ENCODE data around the gene INTS14. TPM values are rescaled to one million over a fixed set of nuclear protein-coding genes. Genes with fewer than 3 reads are reported as not detected.
"Not testable (repeated sequence)": the region's sequence is repeated elsewhere in the genome, so short reads cannot be mapped to it uniquely, and the experiment has no call there.

INTS14 gene
- total and polyA plus RNA-seq, 5 experiments from 2014 or later, result 20.4 to 53.2 (median 30.3) TPM

GRCh38 chr15:65561934-65562333 is 49.0 kb downstream of the INTS14 start:
- Mint-ChIP-seq H3K4me3 (peak overlapping the region in 1 of 10 donors; percentile 43), H3K9me3 (no peaks in the 10 kb centered on the region), H3K36me3 (peaks cover 22 to 95% (median 37%) of the 10 kb centered on the region in 3 donors), H3K27ac (peak overlapping the region in 2 of 10 donors; percentile 53 to 69), H3K27me3 (no peaks in the 10 kb centered on the region), H3K4me1 (no peaks in the 10 kb centered on the region)
- POLR2A ChIA-PET, result no interaction called here
- ATAC-seq, result no peak
- no peak for DNase-seq

- DNase-seq (no peak), ATAC-seq (no peak)
- Mint-ChIP-seq H3K4me3 (no peak overlapping the region), H3K27me3 (no peaks in the 10 kb centered on the region), H3K27ac (peak overlapping the region in 2 of 10 donors; percentile 10 to 68), H3K4me1 (no peaks in the 10 kb centered on the region), H3K36me3 (peaks cover 11 to 95% (median 33%) of the 10 kb centered on the region in 3 donors), H3K9me3 (no peaks in the 10 kb centered on the region)
- POLR2A ChIA-PET, result no interaction called here
Observed at GRCh38 chr15:65559941-65560340, 51.0 kb downstream of the INTS14 start.

GRCh38 chr15:65558997-65559760 is 51.8 kb downstream of the INTS14 start:
- Mint-ChIP-seq H3K27me3 (no peaks in the 10 kb centered on the region), H3K4me1 (no peaks in the 10 kb centered on the region), H3K36me3 (peaks cover 8 to 95% (median 27%) of the 10 kb centered on the region in 3 donors), H3K27ac (no peak overlapping the region), H3K9me3 (no peaks in the 10 kb centered on the region), H3K4me3 (no peak overlapping the region)
- DNase-seq (no peak), ATAC-seq (no peak)
- POLR2A ChIA-PET, result no interaction called here

GRCh38 chr15:65558336-65558735 is 52.6 kb downstream of the INTS14 start:
- Mint-ChIP-seq H3K9me3 (no peaks in the 10 kb centered on the region), H3K4me1 (no peaks in the 10 kb centered on the region), H3K4me3 (no peak overlapping the region), H3K27ac (peak overlapping the region in 1 of 10 donors; percentile 46), H3K27me3 (no peaks in the 10 kb centered on the region), H3K36me3 (peaks cover 5 to 95% (median 29%) of the 10 kb centered on the region in 3 donors)
- DNase-seq, result no peak
- ATAC-seq, result no peak
- POLR2A ChIA-PET, result interaction anchor here (0.6 kb wide), 1 partner anchor 23 kb away, joined by 6 read pairs; no protein-coding TSS in a partner anchor

- ATAC-seq (no peak), DNase-seq (no peak)
- Mint-ChIP-seq H3K27me3 (no peaks in the 10 kb centered on the region), H3K36me3 (peaks cover 5 to 81% (median 25%) of the 10 kb centered on the region in 3 donors), H3K9me3 (no peaks in the 10 kb centered on the region), H3K4me3 (no peak overlapping the region), H3K4me1 (no peaks in the 10 kb centered on the region), H3K27ac (no peak overlapping the region)
- POLR2A ChIA-PET, result no interaction called here
Observed at GRCh38 chr15:65556622-65557021, 54.3 kb downstream of the INTS14 start.

- no peak overlapping the region for H3K4me3 Mint-ChIP-seq
- H3K27me3 Mint-ChIP-seq, result no peaks in the 10 kb centered on the region
- H3K4me1 Mint-ChIP-seq, result peaks cover 7 to 17% (median 11%) of the 10 kb centered on the region in 4 donors
- H3K36me3 Mint-ChIP-seq, result peaks cover 0 to 54% (median 20%) of the 10 kb centered on the region in 3 donors
- POLR2A ChIA-PET, result no interaction called here
- ATAC-seq (no peak), DNase-seq (no peak)
- H3K9me3 Mint-ChIP-seq, result no peaks in the 10 kb centered on the region
- no peak overlapping the region for H3K27ac Mint-ChIP-seq
Observed at GRCh38 chr15:65553691-65554090, 57.2 kb downstream of the INTS14 start.

GRCh38 chr15:65552851-65553250 is 58.1 kb downstream of the INTS14 start:
- H3K4me1 Mint-ChIP-seq, result peaks cover 7 to 19% (median 11%) of the 10 kb centered on the region in 4 donors
- DNase-seq, ATAC-seq, H3K27me3 Mint-ChIP-seq, POLR2A ChIA-PET, H3K4me3 Mint-ChIP-seq, H3K27ac Mint-ChIP-seq, H3K9me3 Mint-ChIP-seq: not testable (repeated sequence)
- peaks cover 0 to 46% (median 17%) of the 10 kb centered on the region in 3 donors for H3K36me3 Mint-ChIP-seq

- no peaks in the 10 kb centered on the region for H3K27me3 Mint-ChIP-seq
- no peak overlapping the region for H3K4me3 Mint-ChIP-seq
- POLR2A ChIA-PET, result no interaction called here
- H3K9me3 Mint-ChIP-seq, result no peaks in the 10 kb centered on the region
- ATAC-seq, result no peak
- H3K4me1 Mint-ChIP-seq, result peaks cover 10 to 23% (median 16%) of the 10 kb centered on the region in 4 donors
- peaks cover 0 to 30% (median 10%) of the 10 kb centered on the region in 3 donors for H3K36me3 Mint-ChIP-seq
- DNase-seq, result no peak
- H3K27ac Mint-ChIP-seq, result peak overlapping the region in 5 of 10 donors; percentile 2 to 63 (median 16)
Observed at GRCh38 chr15:65551183-65551582, 59.7 kb downstream of the INTS14 start.

GRCh38 chr15:65550681-65551098 is 60.2 kb downstream of the INTS14 start:
- H3K27me3 Mint-ChIP-seq, result no peaks in the 10 kb centered on the region
- POLR2A ChIA-PET, result no interaction called here
- H3K4me1 Mint-ChIP-seq, result peaks cover 10 to 23% (median 17%) of the 10 kb centered on the region in 4 donors
- DNase-seq, result no peak
- H3K9me3 Mint-ChIP-seq, result no peaks in the 10 kb centered on the region
- peaks cover 0 to 27% (median 10%) of the 10 kb centered on the region in 3 donors for H3K36me3 Mint-ChIP-seq
- no peak for ATAC-seq
- peak overlapping the region in 5 of 10 donors; percentile 2 to 75 (median 26) for H3K27ac Mint-ChIP-seq
- no peak overlapping the region for H3K4me3 Mint-ChIP-seq

- POLR2A ChIA-PET, result interaction anchor here (0.6 to 0.7 kb wide), 4 partner anchors 32 to 98 kb away, joined by 3 to 8 read pairs (median 5); no protein-coding TSS in a partner anchor
- not testable (repeated sequence) for DNase-seq, H3K27ac Mint-ChIP-seq, H3K27me3 Mint-ChIP-seq, ATAC-seq, H3K9me3 Mint-ChIP-seq, H3K4me3 Mint-ChIP-seq
- peaks cover 12 to 23% (median 17%) of the 10 kb centered on the region in 4 donors for H3K4me1 Mint-ChIP-seq
- peaks cover 0 to 12% (median 5%) of the 10 kb centered on the region in 3 donors for H3K36me3 Mint-ChIP-seq
Observed at GRCh38 chr15:65549288-65549687, 61.6 kb downstream of the INTS14 start.

GRCh38 chr15:65547841-65548240 is 63.1 kb downstream of the INTS14 start:
- POLR2A ChIA-PET, result no interaction called here
- H3K4me3 Mint-ChIP-seq, result no peak overlapping the region
- peaks cover 14 to 25% (median 19%) of the 10 kb centered on the region in 4 donors for H3K4me1 Mint-ChIP-seq
- peak overlapping the region in 1 of 10 donors; percentile 1 for H3K27ac Mint-ChIP-seq
- no peaks in the 10 kb centered on the region for H3K27me3 Mint-ChIP-seq
- no peak for DNase-seq
- peaks cover 0 to 2% (median 0%) of the 10 kb centered on the region in 3 donors for H3K36me3 Mint-ChIP-seq
- H3K9me3 Mint-ChIP-seq, result no peaks in the 10 kb centered on the region
- ATAC-seq, result no peak

GRCh38 chr15:65541231-65541820 is 69.6 kb downstream of the INTS14 start:
- Mint-ChIP-seq H3K9me3 (no peaks in the 10 kb centered on the region), H3K27me3 (no peaks in the 10 kb centered on the region), H3K36me3 (peaks cover 0 to 4% (median 2%) of the 10 kb centered on the region in 3 donors), H3K4me3 (no peak overlapping the region), H3K4me1 (peaks cover 16 to 25% (median 21%) of the 10 kb centered on the region in 4 donors), H3K27ac (no peak overlapping the region)
- no peak for ATAC-seq
- no peak for DNase-seq
- POLR2A ChIA-PET, result interaction anchor here (0.8 kb wide), 1 partner anchor 10 kb away, joined by 3 read pairs; no protein-coding TSS in a partner anchor

GRCh38 chr15:65540314-65540713 is 70.6 kb downstream of the INTS14 start:
- peaks cover 17 to 25% (median 20%) of the 10 kb centered on the region in 4 donors for H3K4me1 Mint-ChIP-seq
- no peaks in the 10 kb centered on the region for H3K27me3 Mint-ChIP-seq
- peak overlapping the region in 2 of 10 donors; percentile 11 to 25 for H3K27ac Mint-ChIP-seq
- H3K9me3 Mint-ChIP-seq, result no peaks in the 10 kb centered on the region
- POLR2A ChIA-PET, result interaction anchor here (0.8 kb wide), 1 partner anchor 9 kb away, joined by 3 read pairs; no protein-coding TSS in a partner anchor
- H3K4me3 Mint-ChIP-seq, result no peak overlapping the region
- DNase-seq (no peak), ATAC-seq (no peak)
- peaks cover 0 to 7% (median 2%) of the 10 kb centered on the region in 3 donors for H3K36me3 Mint-ChIP-seq
